HG03342 (cell line): Measurements from ENCODE around the gene ARHGEF4.

Experiments used
- ATAC-seq: cut with Tn5 transposase; IDR thresholded peaks from one replicate; pipeline ENCODE4 v1.9.1; 2021; ENCODE audit warnings: mild to moderate bottlenecking, moderate library complexity; ENCODE audit not compliant: unreplicated experiment

ARHGEF4 gene

GRCh38 chr2:130819226-130819607 is 17.5 kb upstream of the ARHGEF4 start:
- ATAC-seq, result no peak

GRCh38 chr2:130819608-130820278 is 17.0 kb upstream of the ARHGEF4 start:
- no peak for ATAC-seq

- no peak for ATAC-seq
Observed at GRCh38 chr2:130820279-130820861, 16.3 kb upstream of the ARHGEF4 start.

- no peak for ATAC-seq
Observed at GRCh38 chr2:130821867-130822266, 14.8 kb upstream of the ARHGEF4 start.

- no peak for ATAC-seq
Observed at GRCh38 chr2:130822766-130823165, 13.9 kb upstream of the ARHGEF4 start.

GRCh38 chr2:130823171-130823885 is 13.4 kb upstream of the ARHGEF4 start:
- no peak for ATAC-seq

- peak; percentile 38 for ATAC-seq
Observed at GRCh38 chr2:130823886-130824491, 12.7 kb upstream of the ARHGEF4 start.

- peak; percentile 93 for ATAC-seq
Observed at GRCh38 chr2:130824492-130825061, 12.1 kb upstream of the ARHGEF4 start.

GRCh38 chr2:130825231-130825965 is 11.3 kb upstream of the ARHGEF4 start:
- ATAC-seq, result no peak

- ATAC-seq, result no peak
Observed at GRCh38 chr2:130825966-130826253, 10.8 kb upstream of the ARHGEF4 start.

- no peak for ATAC-seq
Observed at GRCh38 chr2:130826419-130826818, 10.3 kb upstream of the ARHGEF4 start.

GRCh38 chr2:130826821-130827501 is 9.8 kb upstream of the ARHGEF4 start:
- ATAC-seq, result no peak

GRCh38 chr2:130827502-130828251 is 9.0 kb upstream of the ARHGEF4 start:
- no peak for ATAC-seq

- ATAC-seq, result no peak
Observed at GRCh38 chr2:130828461-130828860, 8.3 kb upstream of the ARHGEF4 start.

- no peak for ATAC-seq
Observed at GRCh38 chr2:130829015-130829414, 7.7 kb upstream of the ARHGEF4 start.

- no peak for ATAC-seq
Observed at GRCh38 chr2:130830538-130830937, 6.2 kb upstream of the ARHGEF4 start.

- ATAC-seq, result no peak
Observed at GRCh38 chr2:130831356-130831755, 5.4 kb upstream of the ARHGEF4 start.

- no peak for ATAC-seq
Observed at GRCh38 chr2:130832296-130832940, 4.3 kb upstream of the ARHGEF4 start.
